HEK293 (cell line): ENCODE results near the gene ANO7.

ENCODE experiments used
- TRIM28 ChIP-seq: IDR thresholded peaks from 2 replicates; pipeline ENCODE4 v1.6.1; 2011; ENCODE audit warnings: low read length, control low read depth, borderline replicate concordance
- YY1 ChIP-seq: fragments of 450-650 bp; formaldehyde crosslinking; IDR thresholded peaks from 2 replicates; pipeline ENCODE4 v1.5.1; 2018; ENCODE audit warnings: missing biosample characterization, missing genetic modification characterization
- ZNF10 ChIP-seq: fragments of 450-650 bp; formaldehyde crosslinking; IDR thresholded peaks from 2 replicates; pipeline ENCODE4 v1.5.1; 2017; ENCODE audit warnings: missing biosample characterization, missing genetic modification characterization
- ZNF521 ChIP-seq: fragments of 450-650 bp; formaldehyde crosslinking; IDR thresholded peaks from 2 replicates; pipeline ENCODE4 v1.5.1; 2017; ENCODE audit warnings: missing biosample characterization, mild to moderate bottlenecking, missing genetic modification characterization
- ZSCAN30 ChIP-seq: fragments of 450-650 bp; IDR thresholded peaks from 2 replicates; pipeline ENCODE4 v1.5.1; 2018; ENCODE audit warnings: missing biosample characterization, mild to moderate bottlenecking, missing genetic modification characterization, moderate library complexity
- TF ChIP-seq, protein P1 (sequence below): fragments of 450-650 bp; formaldehyde crosslinking; IDR thresholded peaks from 2 replicates; pipeline ENCODE4 v1.5.1; 2016; ENCODE audit warnings: missing biosample characterization, missing genetic modification characterization
- TF ChIP-seq, protein P2 (sequence below): fragments of 450-650 bp; formaldehyde crosslinking; IDR thresholded peaks from 2 replicates; pipeline ENCODE4 v1.5.1; 2017; ENCODE audit warnings: missing biosample characterization, missing genetic modification characterization

DNA sequence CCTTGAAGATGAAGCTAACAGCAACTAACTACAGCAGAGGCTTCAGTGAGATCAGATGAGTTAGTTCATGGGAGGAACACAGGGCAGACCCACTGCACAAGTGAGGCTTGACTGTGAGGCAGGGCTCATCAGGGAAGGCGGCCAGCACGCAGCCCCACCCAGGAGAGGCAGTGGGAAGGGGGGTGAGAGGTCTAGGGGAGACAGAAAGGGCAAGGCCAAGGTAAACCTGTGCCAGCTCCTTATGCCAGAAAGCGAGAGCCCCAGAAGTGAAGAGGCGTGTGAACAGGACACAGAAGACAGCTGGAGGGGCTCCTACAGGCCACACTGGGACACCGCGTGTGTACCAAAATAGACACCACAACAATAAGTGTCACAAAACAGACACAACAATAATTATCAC is 48.6 kb downstream of the ANO7 start:
- TF ChIP-seq, protein P1, sequence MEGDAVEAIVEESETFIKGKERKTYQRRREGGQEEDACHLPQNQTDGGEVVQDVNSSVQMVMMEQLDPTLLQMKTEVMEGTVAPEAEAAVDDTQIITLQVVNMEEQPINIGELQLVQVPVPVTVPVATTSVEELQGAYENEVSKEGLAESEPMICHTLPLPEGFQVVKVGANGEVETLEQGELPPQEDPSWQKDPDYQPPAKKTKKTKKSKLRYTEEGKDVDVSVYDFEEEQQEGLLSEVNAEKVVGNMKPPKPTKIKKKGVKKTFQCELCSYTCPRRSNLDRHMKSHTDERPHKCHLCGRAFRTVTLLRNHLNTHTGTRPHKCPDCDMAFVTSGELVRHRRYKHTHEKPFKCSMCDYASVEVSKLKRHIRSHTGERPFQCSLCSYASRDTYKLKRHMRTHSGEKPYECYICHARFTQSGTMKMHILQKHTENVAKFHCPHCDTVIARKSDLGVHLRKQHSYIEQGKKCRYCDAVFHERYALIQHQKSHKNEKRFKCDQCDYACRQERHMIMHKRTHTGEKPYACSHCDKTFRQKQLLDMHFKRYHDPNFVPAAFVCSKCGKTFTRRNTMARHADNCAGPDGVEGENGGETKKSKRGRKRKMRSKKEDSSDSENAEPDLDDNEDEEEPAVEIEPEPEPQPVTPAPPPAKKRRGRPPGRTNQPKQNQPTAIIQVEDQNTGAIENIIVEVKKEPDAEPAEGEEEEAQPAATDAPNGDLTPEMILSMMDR, result no peak
- TF ChIP-seq ZNF521 (tag by site-specific recombination) (no peak), TRIM28 (no peak), ZSCAN30 (no peak), ZNF10 (no peak), YY1 (tag by site-specific recombination) (no peak)
- TF ChIP-seq, protein P2, sequence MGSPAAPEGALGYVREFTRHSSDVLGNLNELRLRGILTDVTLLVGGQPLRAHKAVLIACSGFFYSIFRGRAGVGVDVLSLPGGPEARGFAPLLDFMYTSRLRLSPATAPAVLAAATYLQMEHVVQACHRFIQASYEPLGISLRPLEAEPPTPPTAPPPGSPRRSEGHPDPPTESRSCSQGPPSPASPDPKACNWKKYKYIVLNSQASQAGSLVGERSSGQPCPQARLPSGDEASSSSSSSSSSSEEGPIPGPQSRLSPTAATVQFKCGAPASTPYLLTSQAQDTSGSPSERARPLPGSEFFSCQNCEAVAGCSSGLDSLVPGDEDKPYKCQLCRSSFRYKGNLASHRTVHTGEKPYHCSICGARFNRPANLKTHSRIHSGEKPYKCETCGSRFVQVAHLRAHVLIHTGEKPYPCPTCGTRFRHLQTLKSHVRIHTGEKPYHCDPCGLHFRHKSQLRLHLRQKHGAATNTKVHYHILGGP, result no peak
